ENCODE results near the gene NFE2L3.
A peak's percentile ranks its signal among the peaks of the same experiment; 100 is the strongest.
"Not testable (repeated sequence)": the region's sequence is repeated elsewhere in the genome, so short reads cannot be mapped to it uniquely, and the experiment has no call there.

NFE2L3 gene

DNA sequence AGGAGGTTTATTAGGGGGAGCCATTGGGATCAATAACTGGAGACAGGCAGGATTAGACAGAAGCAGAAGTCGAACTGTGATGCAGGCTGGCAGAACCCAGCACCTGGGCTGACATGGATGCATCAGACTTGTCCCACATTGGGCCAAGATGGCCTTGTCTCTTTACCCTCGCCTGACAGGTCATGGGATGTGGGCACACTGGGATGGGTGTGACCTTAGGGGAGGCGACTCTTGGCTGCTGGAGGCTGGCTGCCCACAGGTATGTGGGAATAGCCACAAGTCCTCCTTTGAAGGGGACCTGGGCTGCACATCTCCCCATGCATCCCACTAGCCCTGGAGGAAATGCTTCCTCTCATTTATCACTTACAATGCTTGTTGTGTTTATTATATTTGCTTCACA lies 17.3 kb downstream of the NFE2L3 start:
- DNase-seq: no peak

DNA sequence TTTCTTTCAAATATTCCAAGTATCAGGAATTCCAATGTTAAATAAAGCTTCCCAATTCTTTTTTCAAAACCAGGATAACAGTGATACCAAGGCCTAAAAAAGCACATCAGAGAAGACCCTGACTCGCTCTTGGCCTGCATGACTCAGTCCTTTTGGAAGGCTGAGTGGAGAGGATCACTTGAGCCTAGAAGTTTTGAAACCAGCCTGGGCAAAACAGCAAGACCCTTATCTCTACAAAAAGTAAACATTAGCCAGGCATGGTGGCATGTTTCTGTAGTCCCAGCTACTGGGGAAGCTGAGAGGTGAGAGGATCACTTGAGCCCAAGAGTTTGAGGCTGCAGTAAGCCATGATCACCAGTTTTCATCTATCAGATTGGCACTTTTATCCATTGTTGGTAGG lies 18.7 kb downstream of the NFE2L3 start:
- no peak for DNase-seq

DNA sequence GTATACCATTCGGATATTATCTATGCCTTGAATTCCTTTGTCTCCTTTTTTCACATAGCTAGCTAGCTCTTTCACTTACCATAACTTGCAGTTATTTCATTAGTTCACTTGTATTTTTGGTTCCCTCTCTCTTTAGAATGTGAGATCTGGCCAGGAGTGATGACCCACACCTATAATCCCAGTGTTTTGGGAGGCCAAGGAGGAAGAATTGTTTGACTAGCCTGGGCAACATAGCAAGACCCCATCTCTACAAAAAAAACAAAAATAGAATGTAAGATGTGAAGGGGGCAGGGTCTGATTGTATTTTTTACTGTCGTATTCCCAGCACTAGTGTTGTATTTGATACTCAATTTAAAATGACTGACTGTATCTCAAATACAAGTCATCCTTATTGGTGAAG lies 19.6 kb downstream of the NFE2L3 start:
- DNase-seq: no peak

DNA sequence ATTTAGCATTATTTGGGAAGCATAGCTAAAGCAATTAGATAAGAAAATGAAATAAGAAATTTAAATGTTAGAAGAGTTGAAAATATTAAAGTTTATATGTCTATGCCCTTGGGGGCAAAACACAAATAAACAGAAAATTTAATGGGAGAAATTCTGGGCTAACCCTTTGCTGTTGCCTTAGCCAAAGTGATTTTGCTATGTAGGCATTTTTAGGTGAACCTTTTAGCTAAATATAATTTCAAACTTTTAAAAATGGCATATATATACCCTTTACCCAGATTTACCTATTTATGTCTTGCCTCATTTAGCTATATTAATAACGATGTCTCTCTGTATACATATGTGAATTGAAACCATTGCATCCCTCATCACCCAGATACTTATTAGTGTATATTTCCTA lies 20.1 kb downstream of the NFE2L3 start:
- DNase-seq: no peak

DNA sequence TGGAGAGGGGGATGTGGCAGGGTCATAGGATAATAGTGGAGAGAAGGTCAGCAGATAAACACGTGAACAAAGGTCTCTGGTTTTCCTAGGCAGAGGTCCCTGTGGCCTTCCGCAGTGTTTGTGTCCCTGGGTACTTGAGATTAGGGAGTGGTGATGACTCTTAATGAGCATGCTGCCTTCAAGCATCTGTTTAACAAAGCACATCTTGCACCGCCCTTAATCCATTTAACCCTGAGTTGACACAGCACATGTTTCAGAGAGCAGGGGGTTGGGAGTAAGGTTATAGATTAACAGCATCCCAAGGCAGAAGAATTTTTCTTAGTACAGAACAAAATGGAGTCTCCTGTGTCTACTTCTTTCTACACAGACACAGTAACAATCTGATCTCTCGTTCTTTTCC lies 23.9 kb downstream of the NFE2L3 start:
- DNase-seq: not testable (repeated sequence)

DNA sequence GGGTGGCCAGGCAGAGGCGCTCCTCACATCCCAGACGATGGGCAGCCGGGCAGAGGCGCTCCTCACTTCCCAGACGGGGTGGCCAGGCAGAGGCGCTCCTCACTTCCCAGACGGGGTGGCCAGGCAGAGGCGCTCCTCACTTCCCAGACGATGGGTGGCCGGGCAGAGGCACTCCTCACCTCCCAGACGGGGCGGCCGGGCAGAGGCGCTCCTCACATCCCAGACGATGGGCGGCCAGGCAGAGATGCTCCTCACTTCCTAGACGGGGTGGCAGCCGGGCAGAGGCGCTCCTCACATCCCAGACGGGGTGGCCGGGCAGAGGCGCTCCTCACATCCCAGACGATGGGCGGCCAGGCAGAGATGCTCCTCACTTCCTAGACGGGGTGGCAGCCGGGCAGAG lies 24.7 kb downstream of the NFE2L3 start:
- DNase-seq: not testable (repeated sequence)

DNA sequence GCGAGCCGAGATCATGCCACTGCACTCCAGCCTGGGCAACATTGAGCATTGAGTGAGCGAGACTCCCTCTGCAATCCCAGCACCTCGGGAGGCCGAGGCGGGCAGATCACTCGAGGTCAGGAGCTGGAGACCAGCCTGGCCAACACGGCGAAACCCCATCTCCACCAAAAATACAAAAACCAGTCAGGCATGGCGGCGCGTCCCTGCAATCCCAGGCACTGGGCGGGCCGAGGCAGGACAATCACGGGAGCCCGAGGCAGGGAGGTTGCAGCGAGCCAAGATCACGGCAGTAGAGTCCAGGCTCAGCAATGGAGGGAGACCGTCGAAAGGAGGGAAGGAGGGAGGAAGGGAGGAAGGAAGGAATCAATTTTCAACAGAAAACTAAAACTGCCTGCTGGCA lies 25.3 kb downstream of the NFE2L3 start:
- not testable (repeated sequence) for DNase-seq

DNA sequence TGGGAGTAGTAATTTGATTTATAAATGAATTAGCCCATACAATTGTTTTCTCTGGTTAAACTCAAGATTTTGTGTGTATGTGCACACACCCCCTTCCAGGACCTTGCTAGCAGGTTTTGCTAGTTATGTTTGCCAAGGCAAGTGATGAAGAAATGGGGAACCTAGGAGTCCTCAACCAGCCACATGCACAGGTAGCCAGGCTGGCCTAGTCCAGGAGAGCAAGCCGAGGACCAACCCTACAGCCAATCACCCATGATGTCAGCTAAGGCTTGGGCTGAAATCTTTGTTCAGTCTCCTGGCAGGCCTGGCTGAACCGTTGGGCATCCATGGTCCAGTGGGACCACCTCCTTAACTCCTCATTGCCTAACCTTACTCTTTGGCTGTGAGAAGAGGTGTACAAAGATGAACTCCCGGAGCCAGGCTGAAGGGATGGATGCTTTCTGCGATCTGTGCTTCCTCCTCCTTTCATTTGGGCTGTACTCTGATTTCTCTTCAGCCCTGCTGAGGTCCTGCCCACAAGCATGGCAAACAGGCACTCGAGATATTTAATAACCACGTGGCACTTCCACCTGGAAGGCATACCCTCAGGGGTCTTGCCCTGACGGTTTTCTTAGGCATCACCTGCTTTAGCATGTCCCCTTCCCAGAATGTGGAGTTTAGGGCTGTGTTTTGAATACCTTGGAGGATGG lies 26.4 kb downstream of the NFE2L3 start:
- DNase-seq: no peak

DNA sequence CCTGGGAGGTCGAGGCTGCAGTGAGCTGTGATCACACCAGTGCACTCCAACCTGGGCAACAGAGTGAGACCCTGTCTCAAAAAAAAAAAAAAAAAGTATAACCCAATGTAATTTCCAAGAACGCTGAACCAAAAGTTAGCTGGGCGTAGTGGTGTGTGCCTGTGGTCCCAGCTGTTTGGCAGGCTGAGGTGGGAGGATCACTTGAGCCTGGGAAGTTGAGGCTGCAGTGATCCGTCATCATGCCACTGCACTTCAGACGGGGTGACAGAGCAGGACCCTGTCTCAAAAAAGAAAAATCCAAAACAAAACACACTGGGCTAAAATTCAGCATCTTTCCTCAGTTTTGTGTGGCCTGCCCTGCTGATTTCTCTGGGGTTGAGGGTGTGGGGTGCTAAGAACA lies 27.4 kb downstream of the NFE2L3 start:
- DNase-seq: no peak

DNA sequence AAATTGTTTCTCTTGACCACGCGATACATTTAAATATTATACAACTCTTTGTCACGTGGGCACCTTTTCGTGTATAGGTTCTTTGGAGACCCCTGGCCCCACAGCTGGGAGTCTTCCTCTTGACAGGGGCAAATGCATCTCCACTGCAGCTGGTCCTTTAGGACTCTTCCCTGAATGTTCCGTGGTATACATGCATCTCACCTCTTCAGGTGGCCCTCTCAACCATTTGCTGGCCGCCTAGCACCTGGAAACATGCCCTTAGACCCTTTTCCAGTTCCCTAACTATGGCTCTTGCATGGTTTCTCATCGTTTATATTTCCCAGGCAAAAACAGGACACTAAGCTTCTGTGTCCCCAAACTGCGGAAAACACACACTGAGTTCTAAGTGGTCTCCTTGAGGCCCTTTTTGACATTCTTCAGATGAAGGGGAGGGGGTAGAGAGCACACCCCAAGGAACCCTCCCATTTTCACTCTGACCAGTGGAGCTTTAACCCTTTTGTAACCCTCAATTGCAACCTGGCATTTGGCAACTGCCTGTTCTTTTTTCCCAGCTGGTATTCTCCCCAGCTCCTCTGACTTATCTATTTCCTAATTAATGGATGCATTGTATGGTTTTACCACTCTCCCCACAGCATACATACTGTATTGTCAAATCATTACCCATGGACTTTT lies 28.0 kb downstream of the NFE2L3 start:
- no peak for DNase-seq

DNA sequence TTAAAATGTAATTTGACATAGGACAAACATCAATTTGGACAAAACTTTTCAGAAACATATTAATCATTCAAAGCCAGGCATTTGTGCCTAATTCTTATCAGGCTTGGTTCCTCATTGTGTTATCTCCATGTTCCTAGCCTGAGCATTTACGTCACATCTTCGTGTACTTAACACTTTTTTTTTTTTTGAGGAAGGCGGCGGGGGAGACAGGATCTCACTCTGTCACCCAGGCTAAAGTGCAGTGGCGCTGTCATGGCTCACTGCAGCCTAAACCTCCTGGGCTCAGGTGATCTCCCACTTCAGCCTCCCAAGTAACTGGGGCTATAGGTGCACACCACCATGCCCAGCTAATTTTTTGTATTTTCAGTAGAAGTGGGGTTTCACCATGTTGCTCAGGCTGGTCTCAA lies 28.8 kb downstream of the NFE2L3 start:
- DNase-seq: no peak

DNA sequence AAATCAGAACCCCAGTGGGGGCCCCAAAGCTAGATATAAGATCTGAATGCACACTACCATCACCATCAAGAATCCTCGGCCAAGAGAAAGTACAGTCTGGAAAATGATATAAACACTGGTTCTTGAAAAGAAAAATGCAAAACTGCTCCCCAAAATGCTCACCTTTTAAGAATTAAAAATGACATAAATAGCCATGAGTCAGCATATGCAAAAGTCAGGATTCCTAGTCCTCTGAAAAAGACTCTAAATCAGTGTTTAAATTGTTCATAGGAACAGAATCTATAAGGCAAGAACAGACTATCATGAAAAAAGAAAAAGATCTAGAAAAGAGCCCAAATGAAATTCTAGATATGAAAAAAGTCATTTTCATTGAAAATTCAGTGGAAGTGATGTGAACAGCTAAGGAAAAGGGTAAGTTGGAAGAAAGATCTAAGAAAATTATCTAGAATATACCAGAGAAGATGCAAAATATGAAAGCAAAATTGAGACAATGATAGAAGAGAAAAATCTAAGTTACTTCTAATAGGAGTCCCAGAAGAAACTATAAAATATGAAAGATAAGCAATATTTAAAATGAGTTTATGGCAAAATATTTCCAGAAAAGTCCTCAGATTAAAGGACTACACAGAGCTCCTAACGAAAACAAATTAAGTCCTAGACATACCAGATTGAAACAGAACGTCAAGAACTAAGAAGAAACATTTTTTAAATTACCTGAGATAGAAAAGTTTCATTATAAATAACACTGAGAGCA lies 29.7 kb downstream of the NFE2L3 start:
- no peak for DNase-seq

DNA sequence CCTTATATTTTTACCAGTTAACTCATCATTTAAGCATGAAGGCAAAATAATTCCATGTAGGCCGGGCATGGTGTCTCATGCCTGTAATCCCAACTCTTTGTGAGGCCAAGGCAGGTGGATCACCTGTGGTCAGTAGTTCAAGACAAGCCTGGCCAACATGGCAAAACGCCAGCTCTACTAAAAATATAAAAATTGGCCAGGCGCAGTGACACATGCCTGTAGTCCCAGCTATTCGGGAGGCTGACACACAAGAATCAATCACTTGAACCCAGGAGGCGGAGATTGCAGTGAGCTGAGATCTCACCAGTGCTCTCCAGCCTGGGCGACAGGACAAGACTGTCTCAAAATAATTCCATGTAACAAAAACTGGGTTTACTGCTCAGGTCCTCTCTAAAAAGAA lies 30.3 kb downstream of the NFE2L3 start:
- no peak for DNase-seq

DNA sequence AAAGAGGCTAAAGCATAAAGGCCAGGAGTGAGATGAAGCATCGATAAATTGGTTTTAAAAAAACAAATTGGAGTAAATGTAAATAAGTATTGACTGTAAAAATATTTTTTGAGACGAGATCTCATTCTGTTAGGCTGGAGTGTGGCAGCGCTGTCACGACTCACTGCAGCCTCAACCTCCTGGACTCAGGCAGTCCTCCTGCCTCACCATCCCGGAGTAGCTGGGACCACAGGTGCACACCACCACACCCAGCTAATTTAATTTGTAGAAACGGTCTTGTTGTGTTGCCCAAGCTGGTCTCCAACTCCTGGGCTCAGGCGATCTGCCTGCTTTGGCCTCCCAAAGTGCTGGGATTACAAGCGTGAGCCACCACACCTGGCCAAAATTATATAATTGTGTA lies 30.7 kb downstream of the NFE2L3 start:
- no peak for DNase-seq

DNA sequence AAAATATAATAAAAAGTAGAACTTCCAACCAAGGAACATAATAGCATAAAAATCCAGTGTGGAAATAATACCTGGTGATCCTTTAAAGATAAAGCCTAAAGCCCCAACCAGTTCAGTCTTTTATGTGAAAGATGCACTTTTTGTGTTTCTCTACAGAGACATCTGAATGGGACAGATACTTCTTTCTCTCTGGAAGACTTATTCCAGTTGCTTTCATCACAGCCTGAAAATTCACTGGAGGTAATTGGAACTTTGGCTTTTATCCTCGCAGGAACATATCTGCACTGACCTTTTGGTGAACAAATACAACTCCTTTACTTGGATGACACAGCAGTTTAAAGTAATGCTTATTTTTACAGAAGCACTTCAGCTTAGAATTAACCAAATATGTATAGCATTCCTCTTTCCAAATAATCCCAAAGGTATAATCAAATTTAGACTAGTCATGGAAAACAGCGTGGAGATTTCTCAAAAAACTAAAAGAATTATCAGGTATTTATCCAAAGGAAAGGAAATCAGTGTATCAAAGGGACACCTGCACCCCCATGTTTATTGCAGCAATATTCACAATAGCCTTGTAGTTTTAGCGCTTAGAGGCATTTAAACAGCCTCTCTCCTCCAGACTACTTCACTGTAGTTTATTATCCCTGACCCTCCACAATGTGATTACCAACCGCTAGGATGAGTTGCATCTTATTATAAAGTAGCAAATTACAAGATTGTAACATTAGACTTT lies 31.7 kb downstream of the NFE2L3 start:
- no peak for DNase-seq

DNA sequence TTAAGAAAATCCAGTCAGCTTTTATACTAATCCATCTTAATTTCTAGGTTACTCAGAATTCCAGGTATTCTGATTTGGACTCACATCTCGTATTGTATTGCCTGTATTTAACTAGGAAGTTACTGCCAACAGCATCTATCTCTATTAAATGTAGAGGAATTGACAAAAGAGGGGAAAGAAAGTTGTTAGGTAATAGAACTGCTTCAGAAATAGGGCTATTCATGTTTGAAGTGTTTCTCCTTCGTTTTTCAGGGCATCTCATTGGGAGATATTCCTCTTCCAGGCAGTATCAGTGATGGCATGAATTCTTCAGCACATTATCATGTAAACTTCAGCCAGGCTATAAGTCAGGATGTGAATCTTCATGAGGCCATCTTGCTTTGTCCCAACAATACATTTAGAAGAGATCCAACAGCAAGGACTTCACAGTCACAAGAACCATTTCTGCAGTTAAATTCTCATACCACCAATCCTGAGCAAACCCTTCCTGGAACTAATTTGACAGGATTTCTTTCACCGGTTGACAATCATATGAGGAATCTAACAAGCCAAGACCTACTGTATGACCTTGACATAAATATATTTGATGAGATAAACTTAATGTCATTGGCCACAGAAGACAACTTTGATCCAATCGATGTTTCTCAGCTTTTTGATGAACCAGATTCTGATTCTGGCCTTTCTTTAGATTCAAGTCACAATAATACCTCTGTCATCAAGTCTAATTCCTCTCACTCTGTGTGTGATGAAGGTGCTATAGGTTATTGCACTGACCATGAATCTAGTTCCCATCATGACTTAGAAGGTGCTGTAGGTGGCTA lies 32.5 kb downstream of the NFE2L3 start:
- DNase-seq: not testable (repeated sequence)

DNA sequence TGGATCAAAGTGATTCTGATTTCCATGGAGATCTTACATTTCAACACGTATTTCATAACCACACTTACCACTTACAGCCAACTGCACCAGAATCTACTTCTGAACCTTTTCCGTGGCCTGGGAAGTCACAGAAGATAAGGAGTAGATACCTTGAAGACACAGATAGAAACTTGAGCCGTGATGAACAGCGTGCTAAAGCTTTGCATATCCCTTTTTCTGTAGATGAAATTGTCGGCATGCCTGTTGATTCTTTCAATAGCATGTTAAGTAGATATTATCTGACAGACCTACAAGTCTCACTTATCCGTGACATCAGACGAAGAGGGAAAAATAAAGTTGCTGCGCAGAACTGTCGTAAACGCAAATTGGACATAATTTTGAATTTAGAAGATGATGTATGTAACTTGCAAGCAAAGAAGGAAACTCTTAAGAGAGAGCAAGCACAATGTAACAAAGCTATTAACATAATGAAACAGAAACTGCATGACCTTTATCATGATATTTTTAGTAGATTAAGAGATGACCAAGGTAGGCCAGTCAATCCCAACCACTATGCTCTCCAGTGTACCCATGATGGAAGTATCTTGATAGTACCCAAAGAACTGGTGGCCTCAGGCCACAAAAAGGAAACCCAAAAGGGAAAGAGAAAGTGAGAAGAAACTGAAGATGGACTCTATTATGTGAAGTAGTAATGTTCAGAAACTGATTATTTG lies 33.3 kb downstream of the NFE2L3 start:
- DNase-seq: peak in 1 of 3 donors; percentile 50

DNA sequence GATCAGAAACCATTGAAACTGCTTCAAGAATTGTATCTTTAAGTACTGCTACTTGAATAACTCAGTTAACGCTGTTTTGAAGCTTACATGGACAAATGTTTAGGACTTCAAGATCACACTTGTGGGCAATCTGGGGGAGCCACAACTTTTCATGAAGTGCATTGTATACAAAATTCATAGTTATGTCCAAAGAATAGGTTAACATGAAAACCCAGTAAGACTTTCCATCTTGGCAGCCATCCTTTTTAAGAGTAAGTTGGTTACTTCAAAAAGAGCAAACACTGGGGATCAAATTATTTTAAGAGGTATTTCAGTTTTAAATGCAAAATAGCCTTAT lies 33.8 kb downstream of the NFE2L3 start:
- DNase-seq: no peak

DNA sequence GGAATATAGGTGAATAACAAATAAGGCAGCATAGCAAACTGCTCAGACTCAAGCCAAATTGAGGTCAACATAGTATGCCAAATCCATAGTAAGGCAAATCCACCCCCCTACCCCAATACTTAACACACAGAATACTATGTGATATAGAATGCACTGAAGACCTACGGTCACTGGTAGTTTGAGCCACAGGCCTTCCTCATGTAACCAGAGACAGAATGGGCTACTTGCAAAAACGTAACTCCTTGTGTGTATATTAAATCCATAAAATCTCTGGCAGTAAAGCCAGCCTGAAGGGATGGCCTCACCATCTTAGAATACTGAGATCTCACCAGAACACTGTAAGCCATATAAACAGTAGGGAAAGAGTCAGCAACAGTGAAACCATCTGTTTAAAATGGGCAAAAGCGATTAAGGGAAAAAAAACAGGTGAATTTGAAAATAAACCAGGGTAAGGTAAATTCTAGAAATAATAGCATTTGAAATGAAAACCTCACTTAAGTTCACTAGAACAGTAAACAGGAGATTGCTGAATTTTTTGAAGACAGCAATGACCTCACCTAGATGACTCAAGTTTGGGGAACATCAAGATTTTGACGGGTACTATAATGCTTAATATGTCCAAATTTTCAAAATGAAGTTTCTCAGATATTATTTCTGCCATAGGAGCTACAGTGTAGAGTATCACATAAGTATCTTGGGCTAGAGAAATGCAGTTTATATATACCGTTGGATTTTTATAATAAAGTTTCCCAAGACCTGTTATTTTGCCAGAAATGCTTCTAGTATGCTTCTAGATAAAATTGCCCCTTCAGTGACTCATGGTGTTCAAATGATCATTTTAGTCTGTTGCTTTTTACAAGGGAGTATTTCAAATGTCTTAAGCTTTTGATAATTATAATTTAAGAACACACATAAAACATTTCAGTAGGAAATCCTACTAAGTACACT lies 34.6 kb downstream of the NFE2L3 start:
- DNase-seq: peak in 2 of 3 donors; percentile 61 to 66

DNA sequence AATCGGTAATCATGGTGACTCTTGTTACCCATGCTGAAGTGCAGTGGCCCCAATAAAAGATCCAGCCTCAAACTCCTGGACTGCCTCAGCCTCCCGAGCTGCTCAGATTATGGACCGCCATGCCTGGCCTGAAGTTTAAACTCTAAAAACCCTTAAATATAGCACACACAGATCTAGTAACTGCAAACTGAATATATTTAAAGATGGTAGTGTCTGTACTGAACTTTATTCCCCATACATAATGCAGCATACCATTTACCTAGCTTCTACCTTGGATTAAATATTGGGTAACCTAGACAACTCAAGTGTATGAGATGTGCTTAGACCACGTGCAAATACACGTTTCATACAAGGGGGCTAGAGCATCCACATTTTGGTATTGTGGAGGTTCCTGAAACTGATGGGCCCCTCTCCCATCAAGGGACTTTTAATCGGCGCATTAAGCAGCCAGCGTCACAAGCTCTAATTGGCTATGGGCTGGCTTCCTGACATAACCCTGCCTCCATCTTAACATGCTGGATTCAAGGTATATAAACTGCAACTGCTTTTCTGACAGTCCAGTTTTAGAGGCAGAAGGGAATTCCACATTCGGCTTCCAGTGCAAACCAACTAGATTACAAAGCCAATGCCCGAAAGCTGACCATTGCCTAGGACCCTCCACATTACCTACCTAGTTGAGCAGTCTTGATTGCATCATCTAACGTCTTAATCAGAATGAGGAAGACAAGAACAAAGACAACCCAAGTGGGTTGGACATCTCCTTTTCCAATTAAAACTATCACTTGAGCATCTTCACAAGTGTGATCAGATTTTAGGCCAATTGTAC lies 35.6 kb downstream of the NFE2L3 start:
- no peak for DNase-seq
